ENCODE results near the gene LRRC14B.

DNA sequence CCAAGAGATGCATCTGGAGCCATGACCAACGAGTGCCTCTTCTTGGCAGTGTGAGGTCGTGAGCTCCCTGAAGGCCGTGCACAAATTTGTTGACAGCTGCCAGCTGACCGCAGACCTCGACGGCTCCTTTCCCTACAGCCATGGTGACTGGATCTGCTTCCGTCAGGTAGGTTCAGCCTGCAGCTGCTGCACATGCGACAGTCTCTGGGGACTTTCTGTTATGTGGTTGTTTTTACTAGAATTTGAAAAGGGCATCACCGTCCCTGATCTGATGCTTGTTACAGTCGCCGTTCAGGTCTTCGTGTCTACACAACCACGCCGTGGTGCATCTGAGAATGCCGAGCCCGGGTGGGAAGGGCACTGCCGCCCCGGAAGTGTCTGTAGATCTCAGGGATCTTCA lies 36.5 kb upstream of the LRRC14B start:
- TF ChIP-seq, protein P1, sequence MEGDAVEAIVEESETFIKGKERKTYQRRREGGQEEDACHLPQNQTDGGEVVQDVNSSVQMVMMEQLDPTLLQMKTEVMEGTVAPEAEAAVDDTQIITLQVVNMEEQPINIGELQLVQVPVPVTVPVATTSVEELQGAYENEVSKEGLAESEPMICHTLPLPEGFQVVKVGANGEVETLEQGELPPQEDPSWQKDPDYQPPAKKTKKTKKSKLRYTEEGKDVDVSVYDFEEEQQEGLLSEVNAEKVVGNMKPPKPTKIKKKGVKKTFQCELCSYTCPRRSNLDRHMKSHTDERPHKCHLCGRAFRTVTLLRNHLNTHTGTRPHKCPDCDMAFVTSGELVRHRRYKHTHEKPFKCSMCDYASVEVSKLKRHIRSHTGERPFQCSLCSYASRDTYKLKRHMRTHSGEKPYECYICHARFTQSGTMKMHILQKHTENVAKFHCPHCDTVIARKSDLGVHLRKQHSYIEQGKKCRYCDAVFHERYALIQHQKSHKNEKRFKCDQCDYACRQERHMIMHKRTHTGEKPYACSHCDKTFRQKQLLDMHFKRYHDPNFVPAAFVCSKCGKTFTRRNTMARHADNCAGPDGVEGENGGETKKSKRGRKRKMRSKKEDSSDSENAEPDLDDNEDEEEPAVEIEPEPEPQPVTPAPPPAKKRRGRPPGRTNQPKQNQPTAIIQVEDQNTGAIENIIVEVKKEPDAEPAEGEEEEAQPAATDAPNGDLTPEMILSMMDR (conservative IDR thresholded peaks at IDR 0.05 in 1 of 2, IDR thresholded peaks at IDR 0.05 in 1 of 2; ENCODE audit: low read depth in 1 of 2, low read length in 2 of 2) = no peak
- no peak for TF ChIP-seq EZH2 (IDR thresholded peaks at IDR 0.05; ENCODE audit: low read length, missing control alignments)
